Thymus (tissue), 14 donors: Measurements from ENCODE around the gene TPH2. TPM values are rescaled to one million over a fixed set of nuclear protein-coding genes. Genes with fewer than 3 reads are reported as not detected.

Experiments used
- DNase-seq, 9 donors: peaks; one replicate each; pipeline ENCODE4 v3.0.0-alpha.2; 2013; ENCODE audit warnings: low spot score in 9 of 9, low read depth in 6 of 9, missing footprints in 1 of 9
- H3K27ac ChIP-seq, 2 donors: one replicate each; pipeline ENCODE4 v1.5.1; 2013; ENCODE audit warnings: control low read depth in 1 of 2, low read depth in 1 of 2, low read length in 1 of 2, mild to moderate bottlenecking in 1 of 2, moderate library complexity in 1 of 2
- H3K27me3 ChIP-seq, 2 donors: one replicate each; pipeline ENCODE4 v1.5.1; 2013; ENCODE audit warnings: low read length in 1 of 2; ENCODE audit not compliant: control insufficient read depth in 2 of 2, insufficient read depth in 1 of 2
- H3K36me3 ChIP-seq, 2 donors: one replicate each; pipeline ENCODE4 v1.5.1; 2013; ENCODE audit warnings: low read length in 1 of 2, mild to moderate bottlenecking in 1 of 2, moderate library complexity in 1 of 2; ENCODE audit not compliant: control insufficient read depth in 2 of 2, insufficient read depth in 2 of 2
- H3K4me1 ChIP-seq, 2 donors: one replicate each; pipeline ENCODE4 v1.5.1; 2013; ENCODE audit warnings: low read length in 2 of 2; ENCODE audit not compliant: control insufficient read depth in 2 of 2, insufficient read depth in 2 of 2
- H3K4me3 ChIP-seq, 2 donors: one replicate each; pipeline ENCODE4 v1.5.1; 2013; ENCODE audit warnings: low read length in 2 of 2, control low read depth in 1 of 2, mild to moderate bottlenecking in 1 of 2
- H3K9me3 ChIP-seq, 2 donors: one replicate each; pipeline ENCODE4 v1.5.1; 2013; ENCODE audit warnings: low read length in 1 of 2, mild to moderate bottlenecking in 1 of 2; ENCODE audit not compliant: control insufficient read depth in 2 of 2, insufficient read depth in 1 of 2
- WGBS: extraction: QIAGEN DNeasy Blood & Tissue Kit; methylation state at CpG from one replicate; pipeline ENCODE4 v1.1.7; 2013; 5-methylcytosine and 5-hydroxymethylcytosine counted together
- long read RNA-seq, 10 donors: transcript quantifications; one replicate each; lab custom pipeline, GENCODE V29; 2026
- polyA plus RNA-seq: library from polyadenylated mRNA; stranded (reverse); fragments of 200-250 nt; gene quantifications from one replicate; pipeline ENCODE4 v1.2.3, GENCODE V29; 2013
- total RNA-seq: library from RNA; stranded (reverse); fragments of 120-200 nt; gene quantifications from one replicate; pipeline ENCODE4 v1.2.4, GENCODE V29; 2013
- donor health status: healthy.

TPH2 gene
- total RNA-seq (not detected), polyA plus RNA-seq (0.07 TPM)
- long read RNA-seq, donor 1, result 0 reads
- long read RNA-seq, donor 2, result 0 reads
- long read RNA-seq, donor 3, result 0 reads
- long read RNA-seq, donor 4, result 0 reads
- long read RNA-seq, donor 5, result 0 reads
- long read RNA-seq, donor 6, result 0 reads
- long read RNA-seq, donor 7, result 0 reads
- long read RNA-seq, donor 8, result 0 reads
- long read RNA-seq, donor 9, result 0 reads
- long read RNA-seq, donor 10, result 0 reads

GRCh38 chr12:71938728-71939385 is at the start of gene TPH2:
Gene TPH2, plus strand, starts transcription at chr12:71938845. Its CDS starts 142 bp downstream, at chr12:71938987.
- DNase-seq, result peak; percentile 33 to 81 (median 65)
- Histone ChIP-seq H3K27me3 (no peaks in the 10 kb centered on the region), H3K9me3 (no peaks in the 10 kb centered on the region), H3K36me3 (no peaks in the 10 kb centered on the region), H3K27ac (no peak within 1 kb of the TSS), H3K4me3 (no peak within 1 kb of the TSS), H3K4me1 (no peaks in the 10 kb centered on the region)
- WGBS, result 17% methylated on average over 16 of the region's 16 CpGs

GRCh38 chr12:71890475-71890874 is 48.2 kb upstream of the TPH2 start:
- no peak overlapping the region for H3K4me3 ChIP-seq
- WGBS, result over 99% methylated on average over 3 of the region's 3 CpGs
- no peaks in the 10 kb centered on the region for H3K27me3 ChIP-seq
- no peak for DNase-seq
- no peaks in the 10 kb centered on the region for H3K4me1 ChIP-seq
- peaks cover 0 to 9% of the 10 kb centered on the region in 2 donors for H3K36me3 ChIP-seq
- no peaks in the 10 kb centered on the region for H3K9me3 ChIP-seq
- no peak overlapping the region for H3K27ac ChIP-seq

- Histone ChIP-seq H3K36me3 (peaks cover 0 to 8% of the 10 kb centered on the region in 2 donors), H3K27me3 (no peaks in the 10 kb centered on the region), H3K4me1 (no peaks in the 10 kb centered on the region), H3K4me3 (no peak overlapping the region), H3K27ac (no peak overlapping the region), H3K9me3 (no peaks in the 10 kb centered on the region)
- 95% methylated on average over 1 of the region's 1 CpG for WGBS
- no peak for DNase-seq
Measured at GRCh38 chr12:71892059-71892458, 46.6 kb upstream of the TPH2 start.

- no peaks in the 10 kb centered on the region for H3K4me1 ChIP-seq
- no peak overlapping the region for H3K4me3 ChIP-seq
- no peaks in the 10 kb centered on the region for H3K9me3 ChIP-seq
- DNase-seq, result no peak
- H3K36me3 ChIP-seq, result peaks cover 0 to 27% of the 10 kb centered on the region in 2 donors
- 96% methylated on average over 3 of the region's 3 CpGs for WGBS
- no peaks in the 10 kb centered on the region for H3K27me3 ChIP-seq
- no peak overlapping the region for H3K27ac ChIP-seq
Measured at GRCh38 chr12:71896205-71896882, 42.3 kb upstream of the TPH2 start.

- H3K4me1 ChIP-seq, result no peaks in the 10 kb centered on the region
- H3K9me3 ChIP-seq, result no peaks in the 10 kb centered on the region
- no peak overlapping the region for H3K4me3 ChIP-seq
- no peaks in the 10 kb centered on the region for H3K27me3 ChIP-seq
- WGBS, result 99% methylated on average over 2 of the region's 2 CpGs
- DNase-seq, result no peak
- H3K27ac ChIP-seq, result no peak overlapping the region
- H3K36me3 ChIP-seq, result peaks cover 5 to 29% of the 10 kb centered on the region in 2 donors
Measured at GRCh38 chr12:71900091-71900490, 38.6 kb upstream of the TPH2 start.

GRCh38 chr12:71904629-71905028 is 34.0 kb upstream of the TPH2 start:
- no peaks in the 10 kb centered on the region for H3K9me3 ChIP-seq
- DNase-seq, result no peak
- WGBS, result 33% methylated on average over 1 of the region's 1 CpG
- H3K27ac ChIP-seq, result no peak overlapping the region
- no peaks in the 10 kb centered on the region for H3K4me1 ChIP-seq
- H3K36me3 ChIP-seq, result peaks cover 8 to 36% of the 10 kb centered on the region in 2 donors
- H3K27me3 ChIP-seq, result no peaks in the 10 kb centered on the region
- no peak overlapping the region for H3K4me3 ChIP-seq

- Histone ChIP-seq H3K27ac (no peak overlapping the region), H3K36me3 (no peaks in the 10 kb centered on the region), H3K4me3 (no peak overlapping the region), H3K4me1 (no peaks in the 10 kb centered on the region), H3K27me3 (no peaks in the 10 kb centered on the region), H3K9me3 (no peaks in the 10 kb centered on the region)
- WGBS, result 67% methylated on average over 4 of the region's 4 CpGs
- no peak for DNase-seq
Measured at GRCh38 chr12:71935594-71935993, 3.1 kb upstream of the TPH2 start.

- no peak for DNase-seq
- no peaks in the 10 kb centered on the region for H3K27me3 ChIP-seq
- H3K4me1 ChIP-seq, result no peaks in the 10 kb centered on the region
- H3K27ac ChIP-seq, result no peak overlapping the region
- H3K9me3 ChIP-seq, result no peaks in the 10 kb centered on the region
- no peak overlapping the region for H3K4me3 ChIP-seq
- H3K36me3 ChIP-seq, result no peaks in the 10 kb centered on the region
Measured at GRCh38 chr12:71940068-71940467, 1.4 kb downstream of the TPH2 start.

GRCh38 chr12:71941174-71941573 is 2.5 kb downstream of the TPH2 start:
- H3K9me3 ChIP-seq, result no peaks in the 10 kb centered on the region
- H3K36me3 ChIP-seq, result no peaks in the 10 kb centered on the region
- no peaks in the 10 kb centered on the region for H3K27me3 ChIP-seq
- WGBS, result 90% methylated on average over 6 of the region's 6 CpGs
- H3K4me3 ChIP-seq, result no peak overlapping the region
- H3K4me1 ChIP-seq, result no peaks in the 10 kb centered on the region
- H3K27ac ChIP-seq, result no peak overlapping the region
- DNase-seq, result no peak
